CD8-positive, alpha-beta memory T cell (primary cell): ENCODE measurements around the gene NQO2. TPM values are rescaled to one million over a fixed set of nuclear protein-coding genes. Genes with fewer than 3 reads are reported as not detected.
A peak's percentile ranks its signal among the peaks of the same experiment; 100 is the strongest.
"Not testable (repeated sequence)": the region's sequence is repeated elsewhere in the genome, so short reads cannot be mapped to it uniquely, and the experiment has no call there.

Experiments used
- CTCF ChIA-PET: fragments of 350-600 bp; sonication (Branson Sonifier 250); formaldehyde crosslinking; loops from one replicate; lab custom pipeline; 2021; ENCODE audit warnings: antibody characterized with exemption; lab: Charles Lee
- POLR2A ChIA-PET: fragments of 350-600 bp; sonication (Branson Sonifier 250); formaldehyde crosslinking; loops from one replicate; lab custom pipeline; 2021; ENCODE audit warnings: antibody characterized with exemption; lab: Charles Lee
- DNase-seq, 5 donors: peaks; one replicate each; pipeline versions ENCODE4 v3.0.0 to v3.0.0-alpha.2; 2020 to 2022; ENCODE audit warnings: mixed read lengths in 1 of 5
- H3K27ac ChIP-seq: one replicate; pipeline ENCODE4 v1.7.0; 2013; ENCODE audit warnings: low read depth, mild to moderate bottlenecking, low read length, moderate library complexity
- H3K27me3 ChIP-seq: 2 replicates; pipeline ENCODE4 v1.7.0; 2013; ENCODE audit warnings: low read length, mild to moderate bottlenecking; ENCODE audit not compliant: insufficient read depth, poor library complexity, severe bottlenecking
- H3K36me3 ChIP-seq: 2 replicates; pipeline ENCODE4 v1.7.0; 2013; ENCODE audit warnings: mild to moderate bottlenecking, low read length, moderate library complexity; ENCODE audit not compliant: insufficient read depth
- H3K4me1 ChIP-seq: 2 replicates; pipeline ENCODE4 v1.7.0; 2013; ENCODE audit warnings: mild to moderate bottlenecking, low read length, moderate library complexity; ENCODE audit not compliant: insufficient read depth
- H3K4me3 ChIP-seq: 2 replicates; pipeline ENCODE4 v1.7.0; 2013; ENCODE audit warnings: mild to moderate bottlenecking, low read length
- H3K9me3 ChIP-seq: 2 replicates; pipeline ENCODE4 v1.7.0; 2013; ENCODE audit warnings: mild to moderate bottlenecking, low read length
- H3K27ac Mint-ChIP-seq, 8 donors: one replicate each; pipeline ENCODE4 v1.8.0; 2020 to 2021; ENCODE audit warnings: mixed read lengths in 8 of 8, mild to moderate bottlenecking in 6 of 8, inconsistent platforms in 3 of 8, moderate library complexity in 3 of 8
- H3K27me3 Mint-ChIP-seq, 2 donors: one replicate each; pipeline ENCODE4 v1.8.0; 2020 to 2021; ENCODE audit warnings: mixed read lengths in 2 of 2, mild to moderate bottlenecking in 1 of 2, moderate library complexity in 1 of 2
- H3K36me3 Mint-ChIP-seq, 3 donors: one replicate each; pipeline ENCODE4 v1.8.0; 2020 to 2021; ENCODE audit warnings: mixed read lengths in 3 of 3, inconsistent platforms in 1 of 3, mild to moderate bottlenecking in 1 of 3
- H3K4me1 Mint-ChIP-seq, 3 donors: one replicate each; pipeline ENCODE4 v1.8.0; 2020 to 2021; ENCODE audit warnings: mixed read lengths in 3 of 3, inconsistent platforms in 1 of 3, mild to moderate bottlenecking in 1 of 3
- H3K4me3 Mint-ChIP-seq, 7 donors: one replicate each; pipeline ENCODE4 v1.8.0; 2020 to 2021; ENCODE audit warnings: mixed read lengths in 7 of 7, mild to moderate bottlenecking in 6 of 7, moderate library complexity in 4 of 7, inconsistent platforms in 2 of 7
- H3K9me3 Mint-ChIP-seq, 5 donors: one replicate each; pipeline ENCODE4 v1.8.0; 2020 to 2022; ENCODE audit warnings: mixed read lengths in 5 of 5, mild to moderate bottlenecking in 3 of 5, moderate library complexity in 2 of 5, inconsistent platforms in 1 of 5
- polyA plus RNA-seq: library from polyadenylated mRNA; unstranded; fragments of 300-500 nt; fragmentation: Illumina TruSeq; gene quantifications from one replicate; pipeline ENCODE4 v1.2.3, GENCODE V29; 2021
- total RNA-seq, 2 experiments: library from RNA; stranded (reverse); gene quantifications; one replicate each; pipeline ENCODE4 v1.2.3, GENCODE V29; 2021

The NQO2 gene
- total and polyA plus RNA-seq, 3 experiments from 2014 or later: 15.6 to 53.5 (median 18.5) TPM

DNA sequence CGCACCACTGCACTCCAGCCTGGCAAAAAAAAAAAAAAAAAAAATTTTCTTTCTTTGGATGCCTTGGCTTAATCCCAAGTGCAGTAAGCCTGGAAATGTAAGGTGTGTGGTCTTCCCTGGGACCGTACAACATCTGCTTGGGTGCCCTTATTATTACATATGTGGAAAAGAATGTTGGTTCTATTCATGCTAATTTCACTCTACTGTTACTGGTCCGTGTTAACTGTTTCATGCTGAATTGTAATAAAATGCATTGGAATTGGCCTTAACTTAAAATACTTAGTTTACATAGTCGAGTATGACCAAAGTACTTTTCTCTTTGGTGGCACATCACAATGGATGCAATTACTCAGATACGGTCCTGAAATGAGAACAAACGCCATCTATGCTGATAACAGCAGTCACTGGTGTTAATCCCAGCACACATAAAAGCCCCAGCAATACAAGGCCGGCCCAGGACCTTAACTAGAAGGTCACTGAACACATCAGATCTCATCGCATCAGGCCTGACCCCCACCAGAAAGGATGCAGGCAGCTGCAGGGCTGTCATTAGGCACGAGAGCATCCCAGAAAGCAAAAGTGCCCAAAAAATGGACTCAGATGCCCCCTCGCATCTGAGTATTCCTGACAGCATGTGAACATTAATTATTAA is 29.5 kb upstream of the NQO2 start:
- POLR2A ChIA-PET: no interaction called here
- Mint-ChIP-seq H3K27ac (peak overlapping the region; percentile 72 to 95 (median 91)), H3K9me3 (no peaks in the 10 kb centered on the region), H3K27me3 (peaks cover 0 to 6% of the 10 kb centered on the region in 2 donors), H3K4me3 (peak overlapping the region; percentile 77 to 95 (median 89)), H3K36me3 (peaks cover 0 to 7% (median 0%) of the 10 kb centered on the region in 3 donors), H3K4me1 (peaks cover 47 to 73% (median 48%) of the 10 kb centered on the region in 3 donors)
- H3K27me3 ChIP-seq: no peaks in the 10 kb centered on the region
- DNase-seq: no peak
- no peaks in the 10 kb centered on the region for H3K36me3 ChIP-seq
- H3K4me1 ChIP-seq: peaks cover 26% of the 10 kb centered on the region
- CTCF ChIA-PET: no interaction called here
- H3K9me3 ChIP-seq: no peaks in the 10 kb centered on the region
- H3K27ac ChIP-seq: no peak overlapping the region
- peak overlapping the region; percentile 54 for H3K4me3 ChIP-seq

DNA sequence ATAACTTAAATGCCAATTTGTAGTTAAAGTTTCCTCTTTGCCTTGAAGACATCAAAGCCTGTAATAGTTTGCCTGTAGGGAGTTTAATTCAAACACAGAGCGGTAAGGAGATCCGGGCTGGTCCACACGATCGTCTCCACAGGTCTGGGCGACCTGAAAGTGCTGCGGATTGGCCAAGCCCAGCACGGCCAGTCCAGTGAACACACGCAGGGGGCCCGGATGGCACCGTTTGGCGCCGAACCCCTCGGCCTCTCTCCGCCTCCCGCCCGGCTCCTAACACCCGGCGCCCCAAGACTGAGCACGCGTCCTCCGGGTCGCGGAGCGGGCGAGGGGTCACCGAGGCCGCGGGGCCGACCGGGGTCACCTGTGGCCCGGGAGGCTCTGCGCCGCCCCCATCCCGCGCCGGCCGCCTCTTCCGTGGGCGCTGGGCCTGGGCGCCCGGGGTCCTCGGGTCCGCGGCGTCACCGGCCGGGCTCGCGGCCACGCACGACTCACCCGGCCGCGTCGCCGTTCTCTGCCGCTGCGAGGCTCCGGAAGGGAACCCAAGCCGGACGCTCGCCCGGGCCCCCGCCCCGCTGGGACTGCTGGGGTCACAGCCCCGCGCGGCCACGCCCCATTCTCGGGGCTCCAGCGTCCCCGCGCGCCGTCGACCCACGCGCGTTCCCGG is 28.8 kb upstream of the NQO2 start:
- no peaks in the 10 kb centered on the region for H3K36me3 ChIP-seq
- Mint-ChIP-seq H3K27ac (peak overlapping the region; percentile 72 to 95 (median 89)), H3K36me3 (peaks cover 0 to 7% (median 0%) of the 10 kb centered on the region in 3 donors), H3K4me1 (peaks cover 47 to 72% (median 48%) of the 10 kb centered on the region in 3 donors), H3K4me3 (peak overlapping the region; percentile 88 to 95 (median 92)), H3K27me3 (peaks cover 0 to 6% of the 10 kb centered on the region in 2 donors), H3K9me3 (no peaks in the 10 kb centered on the region)
- H3K4me1 ChIP-seq: peaks cover 26% of the 10 kb centered on the region
- peak overlapping the region; percentile 59 for H3K27ac ChIP-seq
- DNase-seq: peak; percentile 31 to 75 (median 38)
- ChIA-PET POLR2A (interaction anchor here (0.6 to 1.6 kb wide), 7 partner anchors 15 to 93 kb away, joined by 3 to 32 read pairs (median 6); no protein-coding TSS in a partner anchor), CTCF (interaction anchor here (0.8 to 1.5 kb wide), 4 partner anchors 16 to 34 kb away, joined by 3 to 9 read pairs (median 6); no protein-coding TSS in a partner anchor)
- peak overlapping the region; percentile 63 for H3K4me3 ChIP-seq
- no peaks in the 10 kb centered on the region for H3K27me3 ChIP-seq
- no peaks in the 10 kb centered on the region for H3K9me3 ChIP-seq

DNA sequence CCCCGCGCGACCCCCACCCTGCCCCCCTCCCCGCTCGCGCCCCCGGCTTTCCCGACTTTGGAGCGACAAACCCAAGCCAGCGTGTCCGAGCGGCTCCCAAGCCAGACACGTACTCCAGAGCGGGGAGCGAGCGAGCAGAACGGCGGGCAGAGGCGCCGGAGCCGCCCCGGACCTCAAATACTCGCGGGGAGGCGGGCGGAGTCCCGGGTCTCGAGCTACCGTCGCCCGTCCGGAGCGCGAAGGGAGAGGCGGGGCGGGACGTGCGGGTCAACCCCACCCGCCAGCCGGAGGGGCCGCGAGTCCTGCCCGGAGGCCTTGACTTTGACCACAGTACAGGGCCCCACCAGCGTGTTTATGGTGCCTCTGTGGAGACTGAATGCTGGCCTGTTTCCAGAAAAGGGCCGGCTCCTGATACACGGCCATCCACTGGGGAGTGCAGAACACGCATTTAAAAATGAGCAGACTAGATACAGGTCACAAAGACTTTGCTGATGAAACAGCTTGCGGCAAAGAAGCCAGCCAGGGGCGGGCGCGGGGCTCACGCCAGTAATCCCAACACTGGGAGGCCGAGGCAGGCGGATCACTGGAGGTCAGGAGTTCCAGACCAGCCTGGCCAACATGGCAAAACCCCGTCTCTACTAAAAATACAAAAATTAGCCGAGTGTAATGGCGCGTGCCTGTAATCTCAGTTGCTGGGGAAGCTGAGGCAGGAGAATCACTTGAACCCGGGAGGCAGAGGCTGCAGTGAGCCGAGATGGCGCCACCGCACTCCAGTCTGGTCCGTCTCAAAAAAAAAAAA is 28.1 kb upstream of the NQO2 start, which contains the start of gene SERPINB6:
Gene SERPINB6, minus strand, starts transcription at position 148 of the 799 bp plus-strand sequence. CDS start 12,235 bp downstream, outside the sequence.
- H3K27me3 Mint-ChIP-seq: peaks cover 0 to 6% of the 10 kb centered on the region in 2 donors
- no peaks in the 10 kb centered on the region for H3K9me3 Mint-ChIP-seq
- H3K27ac Mint-ChIP-seq: peak within 1 kb of the TSS; percentile 85 to 98 (median 92)
- Histone ChIP-seq H3K9me3 (no peaks in the 10 kb centered on the region), H3K36me3 (no peaks in the 10 kb centered on the region), H3K4me1 (peaks cover 26% of the 10 kb centered on the region), H3K4me3 (peak within 1 kb of the TSS; percentile 63), H3K27me3 (no peaks in the 10 kb centered on the region), H3K27ac (peak within 1 kb of the TSS; percentile 81)
- peak; percentile 23 to 62 (median 39) for DNase-seq
- peaks cover 0 to 5% (median 0%) of the 10 kb centered on the region in 3 donors for H3K36me3 Mint-ChIP-seq
- ChIA-PET POLR2A (interaction anchor here (0.6 to 1.6 kb wide), 14 partner anchors 11 to 96 kb away, joined by 3 to 32 read pairs (median 5); no protein-coding TSS in a partner anchor), CTCF (interaction anchor here (0.8 to 1.5 kb wide), 8 partner anchors 10 to 205 kb away, joined by 3 to 9 read pairs (median 4); partner anchors contain the start of gene NQO2)
- H3K4me1 Mint-ChIP-seq: peaks cover 42 to 70% (median 48%) of the 10 kb centered on the region in 3 donors
- peak within 1 kb of the TSS; percentile 88 to 95 (median 92) for H3K4me3 Mint-ChIP-seq

DNA sequence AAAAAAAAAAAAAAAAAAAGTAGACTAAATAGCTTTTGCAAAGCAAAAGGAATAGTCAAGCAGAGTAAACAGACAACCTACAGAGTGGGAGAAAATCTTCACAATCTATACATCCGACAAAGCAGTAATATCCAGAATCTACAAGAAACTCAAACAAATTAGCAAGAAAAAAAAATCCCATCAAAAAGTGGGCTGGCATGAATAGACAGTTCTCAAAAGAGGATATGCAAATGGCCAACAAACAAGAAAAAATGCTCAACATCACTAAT is 27.5 kb upstream of the NQO2 start:
- POLR2A ChIA-PET: interaction anchor here (0.6 to 1.6 kb wide), 13 partner anchors 11 to 97 kb away, joined by 3 to 32 read pairs (median 5); no protein-coding TSS in a partner anchor
- not testable (repeated sequence) for DNase-seq, H3K27me3 ChIP-seq, H3K36me3 ChIP-seq, H3K9me3 ChIP-seq, H3K27me3 Mint-ChIP-seq, H3K36me3 Mint-ChIP-seq, H3K9me3 Mint-ChIP-seq
- peaks cover 38 to 65% (median 44%) of the 10 kb centered on the region in 3 donors for H3K4me1 Mint-ChIP-seq
- H3K27ac Mint-ChIP-seq: peak overlapping the region; percentile 82 to 98 (median 92)
- Histone ChIP-seq H3K27ac (peak overlapping the region; percentile 81), H3K4me3 (peak overlapping the region; percentile 63), H3K4me1 (peaks cover 26% of the 10 kb centered on the region)
- CTCF ChIA-PET: interaction anchor here (1.0 to 1.5 kb wide), 7 partner anchors 10 to 205 kb away, joined by 3 to 9 read pairs (median 5); partner anchors contain the start of gene NQO2
- H3K4me3 Mint-ChIP-seq: peak overlapping the region; percentile 87 to 95 (median 91)

DNA sequence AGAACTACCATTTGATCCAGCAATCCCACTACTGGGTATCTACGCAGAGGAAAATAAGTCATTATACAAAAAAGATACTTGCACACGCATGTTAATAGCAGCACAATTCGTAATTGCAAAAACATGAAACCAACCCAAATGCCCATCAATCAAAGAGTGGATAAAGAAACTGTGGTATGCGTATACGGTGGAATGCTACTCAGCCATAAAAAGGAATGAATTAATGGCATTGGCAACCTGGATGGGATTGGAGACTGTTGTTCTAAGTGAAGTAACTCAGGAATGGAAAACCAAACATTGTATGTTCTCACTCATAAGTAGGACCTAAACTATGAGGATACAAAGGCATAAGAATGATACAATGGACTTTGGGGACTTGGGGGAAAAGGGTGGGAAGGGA is 27.0 kb upstream of the NQO2 start:
- ChIA-PET POLR2A (interaction anchor here (0.6 to 1.6 kb wide), 9 partner anchors 11 to 53 kb away, joined by 3 to 32 read pairs (median 6); no protein-coding TSS in a partner anchor), CTCF (interaction anchor here (8.6 kb wide), 1 partner anchor 16 kb away, joined by 65 read pairs; no protein-coding TSS in a partner anchor)
- H3K27me3 Mint-ChIP-seq, H3K4me3 ChIP-seq, H3K36me3 ChIP-seq, DNase-seq, H3K9me3 Mint-ChIP-seq, H3K27me3 ChIP-seq, H3K36me3 Mint-ChIP-seq, H3K9me3 ChIP-seq, H3K27ac ChIP-seq: not testable (repeated sequence)
- peak overlapping the region; percentile 87 to 95 (median 91) for H3K4me3 Mint-ChIP-seq
- H3K4me1 Mint-ChIP-seq: peaks cover 32 to 60% (median 39%) of the 10 kb centered on the region in 3 donors
- H3K4me1 ChIP-seq: peaks cover 26% of the 10 kb centered on the region
- peak overlapping the region in 6 of 8 donors; percentile 6 to 92 (median 40) for H3K27ac Mint-ChIP-seq

DNA sequence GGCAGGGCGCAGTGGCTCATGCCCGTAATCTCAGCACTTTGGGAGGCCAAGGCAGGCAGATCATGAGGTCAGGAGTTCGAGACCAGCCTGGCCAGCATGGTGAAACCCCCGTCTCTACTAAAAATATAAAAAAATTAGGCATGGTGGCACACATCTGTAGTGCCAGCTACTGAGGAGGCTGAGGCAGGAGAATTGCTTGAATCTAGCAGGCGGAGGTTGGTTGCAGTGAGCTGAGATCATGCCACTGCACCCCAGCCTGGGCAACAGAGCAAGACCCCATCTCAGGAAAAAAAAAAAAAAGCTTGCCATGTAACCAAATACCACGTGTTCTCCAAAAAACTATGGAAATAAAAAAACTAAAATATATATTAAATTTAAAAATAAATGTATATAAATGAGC is 26.5 kb upstream of the NQO2 start:
- POLR2A ChIA-PET, DNase-seq, H3K9me3 ChIP-seq, H3K36me3 ChIP-seq, H3K27ac ChIP-seq, H3K4me3 ChIP-seq, H3K36me3 Mint-ChIP-seq, H3K9me3 Mint-ChIP-seq, H3K27me3 ChIP-seq, H3K27me3 Mint-ChIP-seq: not testable (repeated sequence)
- peak overlapping the region in 5 of 7 donors; percentile 26 to 95 (median 88) for H3K4me3 Mint-ChIP-seq
- CTCF ChIA-PET: interaction anchor here (1.2 to 8.6 kb wide), 4 partner anchors 16 to 132 kb away, joined by 3 to 65 read pairs (median 4); partner anchors contain the start of gene SERPINB1
- H3K4me1 ChIP-seq: peaks cover 26% of the 10 kb centered on the region
- H3K4me1 Mint-ChIP-seq: peaks cover 29 to 55% (median 37%) of the 10 kb centered on the region in 3 donors
- peak overlapping the region in 1 of 8 donors; percentile 62 for H3K27ac Mint-ChIP-seq

DNA sequence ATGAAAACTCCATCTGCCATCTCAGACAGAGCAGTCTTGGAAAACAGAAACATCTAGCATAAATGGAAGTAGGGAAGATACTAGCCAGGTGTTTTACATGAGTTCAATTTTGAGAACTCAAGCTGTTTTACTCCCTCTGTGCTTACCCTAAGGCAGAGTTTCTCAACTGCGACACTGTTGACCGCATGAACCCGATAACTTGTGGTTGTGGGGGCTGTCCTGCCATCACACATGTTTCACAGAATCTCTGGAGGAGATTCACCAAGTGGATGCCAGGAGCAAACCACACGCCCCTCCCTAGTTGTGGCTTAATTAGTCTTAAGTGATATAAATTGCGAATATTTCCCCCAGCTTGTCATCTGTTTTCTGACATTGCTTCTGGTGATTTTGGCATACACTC is 26.0 kb upstream of the NQO2 start:
- Mint-ChIP-seq H3K27me3 (peaks cover 0 to 6% of the 10 kb centered on the region in 2 donors), H3K36me3 (peaks cover 0 to 5% (median 0%) of the 10 kb centered on the region in 3 donors), H3K9me3 (no peaks in the 10 kb centered on the region), H3K27ac (peak overlapping the region in 5 of 8 donors; percentile 60 to 75 (median 66)), H3K4me3 (peak overlapping the region in 6 of 7 donors; percentile 7 to 84 (median 30)), H3K4me1 (peaks cover 25 to 53% (median 37%) of the 10 kb centered on the region in 3 donors)
- Histone ChIP-seq H3K4me3 (no peak overlapping the region), H3K36me3 (no peaks in the 10 kb centered on the region), H3K4me1 (peaks cover 26% of the 10 kb centered on the region), H3K27me3 (no peaks in the 10 kb centered on the region), H3K27ac (no peak overlapping the region), H3K9me3 (no peaks in the 10 kb centered on the region)
- ChIA-PET POLR2A (interaction anchor here (1.2 kb wide), 1 partner anchor 8 kb away, joined by 4 read pairs; no protein-coding TSS in a partner anchor), CTCF (interaction anchor here (1.2 to 8.6 kb wide), 5 partner anchors 15 to 132 kb away, joined by 3 to 65 read pairs (median 3); partner anchors contain the start of gene SERPINB1)
- DNase-seq: peak in 2 of 5 donors; percentile 15 to 17
